DND-41 (cell line): ENCODE measurements around the gene AKAP6.

ENCODE experiments used
- EZH2 ChIP-seq: IDR thresholded peaks from 3 replicates; pipeline ENCODE4 v1.6.1; 2012; ENCODE audit warnings: borderline replicate concordance, low read depth, mild to moderate bottlenecking, moderate library complexity, low read length, inconsistent platforms; ENCODE audit not compliant: severe bottlenecking
- TF ChIP-seq, protein P1 (sequence below): IDR thresholded peaks from 2 replicates; pipeline ENCODE4 v1.5.1; 2012; ENCODE audit warnings: borderline replicate concordance, low read length, moderate library complexity, mild to moderate bottlenecking; ENCODE audit not compliant: poor library complexity, severe bottlenecking; ENCODE audit errors: extremely low read depth

DNA sequence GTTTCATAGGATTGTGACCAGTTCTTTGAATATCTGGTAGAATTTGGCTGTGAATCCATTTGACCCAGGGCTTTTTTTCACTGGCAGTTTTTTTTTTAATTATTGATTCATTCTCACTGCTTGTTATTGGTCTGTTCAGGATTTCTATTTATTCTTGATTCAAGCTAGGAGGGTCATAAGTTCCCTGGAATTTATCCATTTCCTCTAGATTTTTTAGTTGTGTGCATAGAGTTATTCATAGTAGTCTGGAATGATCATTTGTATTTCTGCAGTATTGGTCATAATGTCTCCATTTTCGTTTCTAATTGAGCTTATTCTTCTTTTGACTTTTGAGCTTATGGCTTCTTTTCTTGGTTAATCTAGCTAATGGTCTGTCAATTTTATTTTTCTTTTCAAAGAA is 291.6 kb downstream of the AKAP6 start:
- TF ChIP-seq, protein P1, sequence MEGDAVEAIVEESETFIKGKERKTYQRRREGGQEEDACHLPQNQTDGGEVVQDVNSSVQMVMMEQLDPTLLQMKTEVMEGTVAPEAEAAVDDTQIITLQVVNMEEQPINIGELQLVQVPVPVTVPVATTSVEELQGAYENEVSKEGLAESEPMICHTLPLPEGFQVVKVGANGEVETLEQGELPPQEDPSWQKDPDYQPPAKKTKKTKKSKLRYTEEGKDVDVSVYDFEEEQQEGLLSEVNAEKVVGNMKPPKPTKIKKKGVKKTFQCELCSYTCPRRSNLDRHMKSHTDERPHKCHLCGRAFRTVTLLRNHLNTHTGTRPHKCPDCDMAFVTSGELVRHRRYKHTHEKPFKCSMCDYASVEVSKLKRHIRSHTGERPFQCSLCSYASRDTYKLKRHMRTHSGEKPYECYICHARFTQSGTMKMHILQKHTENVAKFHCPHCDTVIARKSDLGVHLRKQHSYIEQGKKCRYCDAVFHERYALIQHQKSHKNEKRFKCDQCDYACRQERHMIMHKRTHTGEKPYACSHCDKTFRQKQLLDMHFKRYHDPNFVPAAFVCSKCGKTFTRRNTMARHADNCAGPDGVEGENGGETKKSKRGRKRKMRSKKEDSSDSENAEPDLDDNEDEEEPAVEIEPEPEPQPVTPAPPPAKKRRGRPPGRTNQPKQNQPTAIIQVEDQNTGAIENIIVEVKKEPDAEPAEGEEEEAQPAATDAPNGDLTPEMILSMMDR = no peak
- TF ChIP-seq EZH2 = no peak
